Activated T-cell treated with anti-CD3 and anti-CD28 coated beads, Interleukin-2, amount 50 U/mL, for 48 hours (primary cell): ENCODE data around the gene POMGNT2.
"Not testable (repeated sequence)": the region's sequence is repeated elsewhere in the genome, so short reads cannot be mapped to it uniquely, and the experiment has no call there.

Experiments used
- DNase-seq, 2 experiments: peaks; one replicate each; pipeline ENCODE4 v3.0.0-alpha.2; 2020

The POMGNT2 gene

GRCh38 chr3:43075904-43076661 is 29.8 kb downstream of the POMGNT2 start:
- DNase-seq = no peak

- no peak for DNase-seq
These were observed 30.8 kb downstream of the POMGNT2 start for GRCh38 chr3:43074901-43075689.

GRCh38 chr3:43074482-43074881 is 31.4 kb downstream of the POMGNT2 start:
- no peak for DNase-seq

- DNase-seq = no peak
These were observed 32.1 kb downstream of the POMGNT2 start for GRCh38 chr3:43073836-43074220.

- DNase-seq = no peak
These were observed 32.6 kb downstream of the POMGNT2 start for GRCh38 chr3:43073116-43073835.

- DNase-seq = no peak
These were observed 33.5 kb downstream of the POMGNT2 start for GRCh38 chr3:43072361-43072760.

- peak; percentile 36 to 43 for DNase-seq
These were observed 34.5 kb downstream of the POMGNT2 start for GRCh38 chr3:43071313-43071893.

GRCh38 chr3:43070670-43071069 is 35.2 kb downstream of the POMGNT2 start:
- not testable (repeated sequence) for DNase-seq

GRCh38 chr3:43063114-43063513 is 42.8 kb downstream of the POMGNT2 start:
- DNase-seq = no peak

GRCh38 chr3:43062564-43063040 is 43.3 kb downstream of the POMGNT2 start:
- no peak for DNase-seq

- no peak for DNase-seq
These were observed 43.8 kb downstream of the POMGNT2 start for GRCh38 chr3:43062040-43062563.

- no peak for DNase-seq
These were observed 44.6 kb downstream of the POMGNT2 start for GRCh38 chr3:43061101-43061895.

- no peak for DNase-seq
These were observed 46.4 kb downstream of the POMGNT2 start for GRCh38 chr3:43059456-43059855.

- no peak for DNase-seq
These were observed 49.8 kb downstream of the POMGNT2 start for GRCh38 chr3:43055806-43056770.

- no peak for DNase-seq
These were observed 50.5 kb downstream of the POMGNT2 start for GRCh38 chr3:43055393-43055792.

- DNase-seq = no peak
These were observed 51.1 kb downstream of the POMGNT2 start for GRCh38 chr3:43054754-43055153.

- no peak for DNase-seq
These were observed 52.6 kb downstream of the POMGNT2 start for GRCh38 chr3:43053291-43053690.

GRCh38 chr3:43048470-43048869 is 57.4 kb downstream of the POMGNT2 start:
- no peak for DNase-seq

- DNase-seq = no peak
These were observed 59.3 kb downstream of the POMGNT2 start for GRCh38 chr3:43046583-43046982.

GRCh38 chr3:43045079-43045478 is 60.8 kb downstream of the POMGNT2 start:
- not testable (repeated sequence) for DNase-seq

- DNase-seq = no peak
These were observed 62.1 kb downstream of the POMGNT2 start for GRCh38 chr3:43043793-43044192.
